HS-5 (cell line): ENCODE results near the gene KCNAB1.
"Not testable (repeated sequence)": the region's sequence is repeated elsewhere in the genome, so short reads cannot be mapped to it uniquely, and the experiment has no call there.

Source experiments
- DNase-seq: peaks from one replicate; pipeline ENCODE4 v3.0.0-alpha.2; 2012; ENCODE audit warnings: low read depth

The KCNAB1 gene

DNA sequence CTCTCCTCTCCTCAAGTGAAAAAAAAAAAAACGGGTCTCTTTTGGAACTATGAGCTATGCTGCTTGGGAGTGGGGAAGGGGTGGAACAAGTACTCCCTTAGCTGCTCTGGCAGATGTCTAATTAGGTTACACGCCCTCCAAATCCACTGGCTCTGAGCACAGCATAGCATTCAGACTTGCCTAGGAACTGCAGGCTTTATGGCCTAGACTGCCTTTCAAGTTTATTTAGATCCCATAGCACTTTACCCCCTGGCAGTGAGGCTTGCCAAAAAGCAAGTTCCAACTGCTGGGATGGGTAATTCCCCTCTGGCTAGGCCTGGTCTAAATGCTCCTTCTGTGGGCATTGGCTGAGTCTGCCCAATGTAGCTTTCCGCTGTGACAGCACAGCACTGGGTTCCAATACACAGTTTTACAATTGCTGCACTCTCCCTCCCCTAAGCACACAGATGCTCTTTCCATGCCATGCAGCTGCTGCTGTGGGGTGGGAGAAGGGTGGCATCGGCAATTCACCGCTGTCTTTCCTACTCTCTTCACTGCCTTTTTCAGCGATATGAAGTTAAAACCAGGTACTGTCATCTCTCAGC is 152.8 kb downstream of the KCNAB1 start:
- no peak for DNase-seq

- no peak for DNase-seq
Observed at GRCh38 chr3:156274791-156275190, 154.4 kb downstream of the KCNAB1 start.

GRCh38 chr3:156284637-156285036 is 164.3 kb downstream of the KCNAB1 start:
- not testable (repeated sequence) for DNase-seq

- no peak for DNase-seq
Observed at GRCh38 chr3:156285626-156286025, 165.2 kb downstream of the KCNAB1 start.

- DNase-seq, result no peak
Observed at GRCh38 chr3:156290924-156291271, 170.5 kb downstream of the KCNAB1 start.

DNA sequence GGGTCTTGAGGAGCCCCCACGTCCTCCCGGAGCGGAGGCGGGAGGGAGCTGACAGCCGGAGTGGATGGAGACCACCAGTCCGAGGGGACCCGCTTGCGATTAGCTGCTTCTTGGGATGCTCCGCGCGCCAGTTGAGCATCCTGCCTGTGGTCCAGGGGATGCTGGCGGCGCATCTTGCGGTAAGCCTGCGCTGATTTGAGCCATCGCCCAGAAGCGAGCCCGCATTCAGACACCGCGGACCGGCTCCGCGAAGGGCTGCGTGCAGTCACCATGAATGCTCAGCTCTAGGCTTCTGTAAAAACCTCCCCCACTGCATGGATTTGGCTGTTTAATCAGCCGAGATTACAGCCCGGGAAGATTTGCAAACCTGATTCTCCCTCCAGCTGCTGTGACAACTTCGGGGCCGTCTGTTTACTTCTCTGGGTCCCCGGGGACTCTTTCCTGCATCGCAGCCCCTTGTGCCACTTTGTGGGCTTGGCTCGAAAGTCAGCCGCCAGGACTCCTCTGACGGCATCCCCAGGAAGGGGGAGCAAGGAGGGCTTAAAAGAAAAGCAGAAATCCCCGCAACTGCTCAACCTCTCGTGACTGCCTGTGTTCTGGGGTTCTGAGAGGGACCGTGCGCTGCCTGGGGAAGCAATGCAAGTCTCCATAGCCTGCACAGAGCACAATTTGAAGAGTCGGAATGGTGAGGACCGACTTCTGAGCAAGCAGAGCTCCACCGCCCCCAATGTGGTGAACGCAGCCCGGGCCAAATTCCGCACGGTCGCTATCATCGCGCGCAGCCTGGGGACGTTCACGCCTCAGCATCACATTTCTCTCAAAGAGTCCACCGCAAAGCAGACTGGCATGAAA is 171.1 kb downstream of the KCNAB1 start:
- no peak for DNase-seq

- no peak for DNase-seq
Observed at GRCh38 chr3:156293566-156293965, 173.2 kb downstream of the KCNAB1 start.

DNA sequence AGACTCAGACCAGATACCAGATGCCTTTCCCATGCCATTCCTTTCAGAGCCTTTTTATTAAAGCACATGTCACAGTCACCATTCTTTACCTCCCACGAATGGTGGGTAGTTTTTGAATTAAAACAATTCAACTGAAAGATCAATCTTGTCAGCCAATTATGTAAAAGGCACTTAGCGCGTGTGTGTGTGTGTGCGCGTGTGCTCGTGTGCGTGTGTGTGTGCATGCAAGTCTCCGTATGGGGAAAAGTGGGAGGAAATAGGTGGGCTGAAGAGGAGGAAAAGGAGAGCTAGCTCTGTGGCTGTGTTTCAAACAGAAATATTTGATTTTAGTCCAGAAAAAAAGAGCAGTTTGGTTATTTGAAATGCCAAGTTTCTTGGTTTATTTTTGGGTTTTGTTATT is 177.2 kb downstream of the KCNAB1 start:
- DNase-seq, result no peak

GRCh38 chr3:156298014-156298413 is 177.6 kb downstream of the KCNAB1 start:
- no peak for DNase-seq

- no peak for DNase-seq
Observed at GRCh38 chr3:156298938-156299337, 178.6 kb downstream of the KCNAB1 start.

DNA sequence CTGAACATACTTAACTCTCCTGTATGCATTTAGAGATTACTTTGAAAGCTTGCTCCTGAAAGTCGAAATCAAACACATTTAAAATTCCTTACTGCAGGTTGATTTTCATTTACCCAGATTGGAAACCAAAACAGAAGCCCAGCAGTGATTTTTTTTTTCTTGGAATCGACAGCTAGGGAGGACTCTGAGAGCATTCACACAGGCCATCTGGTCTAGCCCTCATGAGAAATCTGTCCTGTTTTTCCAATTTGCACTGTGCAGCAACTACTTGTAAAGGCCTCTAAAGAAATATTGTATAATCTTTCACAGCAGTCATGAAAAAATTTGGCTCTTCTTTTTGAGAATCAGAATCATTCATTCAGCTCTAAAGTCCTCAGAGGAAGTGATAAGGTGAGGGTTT is 179.2 kb downstream of the KCNAB1 start:
- DNase-seq, result no peak

- DNase-seq, result no peak
Observed at GRCh38 chr3:156300371-156300770, 180.0 kb downstream of the KCNAB1 start.

DNA sequence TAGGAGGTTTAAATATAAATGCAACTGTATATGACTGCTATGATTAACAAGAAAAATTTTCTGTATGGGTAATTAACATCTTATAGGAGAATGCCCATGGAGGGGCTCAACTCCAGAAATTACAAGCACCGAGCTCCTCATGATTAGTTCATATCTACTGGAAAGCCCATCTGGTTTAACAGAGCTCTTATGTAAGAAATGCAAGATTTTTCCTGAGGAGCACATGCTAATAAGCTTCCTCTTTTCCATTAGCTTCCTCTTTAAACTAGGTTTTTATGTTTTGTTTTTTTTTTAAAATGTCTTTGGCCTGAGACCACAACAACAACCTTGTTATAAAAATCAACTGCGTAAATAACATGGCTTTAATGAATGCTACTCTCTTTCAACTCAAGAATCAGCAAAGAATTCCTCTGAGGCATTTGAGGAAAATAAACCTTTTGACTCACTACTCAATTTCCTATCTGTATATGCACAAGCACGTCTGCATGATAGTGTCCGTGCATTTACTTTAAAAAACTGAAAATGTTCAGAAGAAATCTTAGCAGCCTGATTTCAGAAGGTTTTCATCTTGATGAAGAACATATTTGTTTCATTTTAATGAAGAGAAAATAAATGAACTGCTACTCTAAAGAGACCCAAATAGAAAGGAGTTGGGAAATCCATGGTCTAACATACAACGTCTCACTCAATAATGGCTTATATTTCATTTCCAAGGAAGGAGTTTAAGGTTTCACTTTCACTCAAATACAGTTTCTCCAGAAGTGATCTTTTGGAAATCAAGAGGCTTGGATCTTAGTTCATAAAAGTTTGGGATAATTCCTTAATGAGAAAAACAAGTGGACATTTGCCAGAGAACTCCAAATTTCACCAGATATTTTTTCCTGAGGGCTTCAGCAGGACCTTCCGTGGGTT is 180.8 kb downstream of the KCNAB1 start:
- DNase-seq, result no peak

DNA sequence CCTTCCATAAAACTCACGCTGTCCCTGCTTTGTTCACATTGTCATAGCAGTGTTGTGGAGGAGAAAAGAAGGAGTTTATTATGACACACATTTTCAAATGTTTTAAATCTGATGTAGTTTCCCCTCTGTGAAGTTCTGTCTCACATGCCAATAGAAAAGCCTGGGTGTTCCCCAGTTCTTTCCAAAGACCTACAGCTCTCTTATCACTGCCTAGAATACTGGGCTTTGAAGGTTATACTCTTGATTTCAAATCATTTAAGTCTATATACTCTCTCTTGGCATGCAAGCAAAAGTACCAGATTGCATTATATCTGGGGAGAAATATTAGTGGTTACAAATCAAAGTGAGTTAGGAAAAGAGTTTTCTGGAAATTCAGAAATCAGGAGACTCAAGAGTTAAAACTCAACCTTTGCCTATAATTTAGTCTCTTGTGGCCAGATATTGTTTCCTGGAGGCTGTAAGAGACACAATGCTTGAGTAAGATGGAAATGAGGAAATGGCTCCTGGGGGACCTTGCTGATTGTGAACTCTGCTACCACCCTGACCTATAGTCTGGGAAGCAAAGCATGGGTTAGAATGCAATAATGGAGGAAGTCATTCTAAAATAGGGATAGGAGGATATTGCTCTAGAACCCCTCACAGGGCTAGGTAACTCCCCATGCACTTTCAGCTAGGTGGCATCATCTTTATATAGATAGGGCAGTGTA is 182.8 kb downstream of the KCNAB1 start:
- DNase-seq, result no peak

GRCh38 chr3:156304406-156304805 is 184.0 kb downstream of the KCNAB1 start:
- no peak for DNase-seq

GRCh38 chr3:156305672-156306071 is 185.3 kb downstream of the KCNAB1 start:
- DNase-seq, result no peak

- peak; percentile 47 for DNase-seq
Observed at GRCh38 chr3:156307704-156308103, 187.3 kb downstream of the KCNAB1 start.

DNA sequence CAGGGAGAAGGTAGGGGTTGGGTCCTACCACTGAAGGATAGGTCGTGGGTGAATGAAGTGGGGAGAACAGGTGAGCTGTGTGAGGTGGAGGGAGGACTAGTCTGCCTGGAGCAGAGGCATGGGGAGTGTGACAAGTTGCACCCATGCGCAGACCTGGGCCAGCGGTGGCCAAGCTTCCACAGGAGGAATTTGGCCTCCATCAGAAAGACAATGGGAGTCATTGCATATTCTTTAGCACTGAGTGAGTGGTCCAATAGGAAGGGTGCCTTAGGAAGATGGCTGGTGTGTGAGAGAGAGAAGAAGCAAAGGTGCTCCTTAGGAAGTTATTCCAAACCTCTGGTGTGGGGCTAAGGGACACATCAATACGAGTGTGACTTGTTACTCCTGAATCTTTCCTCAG is 191.1 kb downstream of the KCNAB1 start:
- DNase-seq, result no peak

- no peak for DNase-seq
Observed at GRCh38 chr3:156311930-156312329, 191.6 kb downstream of the KCNAB1 start.

DNA sequence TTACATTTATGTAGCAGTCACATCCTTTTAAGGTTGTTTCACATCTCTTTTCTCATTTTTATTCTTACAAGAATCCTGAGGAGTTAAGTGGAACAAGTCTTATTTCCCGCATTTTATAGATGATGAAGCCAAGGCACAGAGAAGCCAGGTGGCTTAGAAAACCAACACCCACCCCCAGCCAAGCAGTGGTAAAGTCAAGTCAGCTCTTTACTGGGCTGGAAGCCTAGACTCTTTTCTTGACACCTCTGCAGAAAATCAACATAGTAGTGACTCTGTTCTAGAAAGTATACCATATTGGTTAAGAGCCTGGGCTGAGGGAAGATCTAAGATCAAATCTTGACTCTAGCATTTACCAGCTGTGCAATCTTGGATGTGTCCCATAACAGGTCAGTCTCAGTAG is 195.7 kb downstream of the KCNAB1 start:
- no peak for DNase-seq

- DNase-seq, result no peak
Observed at GRCh38 chr3:156317462-156318074, 197.2 kb downstream of the KCNAB1 start.

DNA sequence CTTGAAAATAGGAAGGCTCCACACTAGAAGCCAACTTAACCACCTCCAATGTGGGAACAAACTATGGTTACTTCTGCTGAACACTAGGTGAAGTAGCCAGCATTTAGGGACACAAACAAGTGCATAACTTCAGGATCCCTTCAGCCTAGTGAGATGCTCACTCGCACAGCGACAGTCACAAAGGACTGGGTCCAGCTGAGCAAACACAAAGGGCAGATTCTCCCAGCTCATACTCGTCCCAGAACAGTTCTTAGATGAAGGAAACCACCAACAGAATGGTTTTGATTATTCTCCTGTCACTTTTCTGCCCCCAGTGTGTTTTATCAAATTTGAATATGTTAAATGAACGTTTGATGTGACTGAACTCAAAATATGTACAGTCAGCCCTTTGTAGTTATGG is 201.6 kb downstream of the KCNAB1 start:
- DNase-seq, result no peak
